NCI-H1436 treated with DMSO at 0.1 percent for 48 hours (cell line): ENCODE measurements around the gene ARSG.
"Not testable (repeated sequence)": the region's sequence is repeated elsewhere in the genome, so short reads cannot be mapped to it uniquely, and the experiment has no call there.

Source experiments
- DNase-seq: peaks from one replicate; lab custom pipeline; 2025; lab: John Stamatoyannopoulos, UW

The ARSG gene

GRCh38 chr17:68277807-68278206, 13.5 kb upstream of the ARSG start:
- no peak for DNase-seq

- not testable (repeated sequence) for DNase-seq
These were observed 9.3 kb upstream of the ARSG start for GRCh38 chr17:68281965-68282364.

- no peak for DNase-seq
These were observed 2.9 kb upstream of the ARSG start for GRCh38 chr17:68288375-68288774.

- no peak for DNase-seq
These were observed 2.5 kb upstream of the ARSG start for GRCh38 chr17:68288804-68289203.

- DNase-seq = no peak
These were observed 1.8 kb upstream of the ARSG start for GRCh38 chr17:68289473-68289872.

- no peak for DNase-seq
These were observed 1.4 kb upstream of the ARSG start for GRCh38 chr17:68289936-68290267.

GRCh38 chr17:68290268-68290954, 884 bp upstream of the ARSG start:
- DNase-seq = no peak

GRCh38 chr17:68291836-68292688, 767 bp downstream of the ARSG start:
- no peak for DNase-seq

GRCh38 chr17:68292689-68293040, 1.4 kb downstream of the ARSG start:
- DNase-seq = no peak

- no peak for DNase-seq
These were observed 2.3 kb downstream of the ARSG start for GRCh38 chr17:68293490-68294195.

GRCh38 chr17:68294196-68294555, 2.9 kb downstream of the ARSG start:
- no peak for DNase-seq

GRCh38 chr17:68294617-68295016, 3.3 kb downstream of the ARSG start:
- DNase-seq = no peak

GRCh38 chr17:68295086-68295485, 3.8 kb downstream of the ARSG start:
- no peak for DNase-seq

GRCh38 chr17:68296217-68297191, 5.2 kb downstream of the ARSG start:
- no peak for DNase-seq

GRCh38 chr17:68297195-68297594, 5.9 kb downstream of the ARSG start:
- DNase-seq = no peak

- no peak for DNase-seq
These were observed 7.3 kb downstream of the ARSG start for GRCh38 chr17:68298601-68299000.

GRCh38 chr17:68299817-68300216, 8.5 kb downstream of the ARSG start:
- DNase-seq = no peak

- DNase-seq = no peak
These were observed 10.2 kb downstream of the ARSG start for GRCh38 chr17:68301438-68301959.

- no peak for DNase-seq
These were observed 10.8 kb downstream of the ARSG start for GRCh38 chr17:68302066-68302564.

GRCh38 chr17:68302666-68303065, 11.4 kb downstream of the ARSG start:
- DNase-seq = no peak

GRCh38 chr17:68304706-68305105, 13.4 kb downstream of the ARSG start:
- no peak for DNase-seq

- DNase-seq = no peak
These were observed 13.8 kb downstream of the ARSG start for GRCh38 chr17:68305142-68305541.
